Gastroesophageal sphincter (tissue), 3 donors: Measurements from ENCODE around the gene SMAD3.

Experiments used
- CTCF ChIP-seq, 4 experiments: fragments of 200-600 bp in 2 of 4; fragments of 450-650 bp in 2 of 4; sonication (generic) in 1 of 4; IDR thresholded peaks; one replicate each; pipeline ENCODE4 v1.5.1; 2017 to 2019; ENCODE audit warnings: antibody characterized with exemption in 4 of 4, mild to moderate bottlenecking in 2 of 4, moderate library complexity in 2 of 4
- POLR2A ChIP-seq, 2 donors: fragments of 450-650 bp; IDR thresholded peaks; one replicate each; pipeline ENCODE4 v1.6.1; 2017; ENCODE audit warnings: antibody characterized with exemption in 2 of 2, mild to moderate bottlenecking in 2 of 2, moderate library complexity in 1 of 2
- POLR2AphosphoS5 ChIP-seq: sonication (generic); formaldehyde crosslinking; IDR thresholded peaks from one replicate; pipeline ENCODE4 v1.6.1; 2017; ENCODE audit warnings: antibody characterized with exemption

GRCh38 chr15:67133026-67133425 lies 67.6 kb downstream of the SMAD3 start:
- no peak for TF ChIP-seq CTCF (IDR thresholded peaks at IDR 0.05)
- TF ChIP-seq POLR2A (IDR thresholded peaks at IDR 0.05): no peak
- no peak for TF ChIP-seq POLR2AphosphoS5
